ENCODE results near the gene LZTR1. TPM values are rescaled to one million over a fixed set of nuclear protein-coding genes. Genes with fewer than 3 reads are reported as not detected.

LZTR1 gene
- total RNA-seq, 1 experiment from 2014 or later = 39.9 TPM

DNA sequence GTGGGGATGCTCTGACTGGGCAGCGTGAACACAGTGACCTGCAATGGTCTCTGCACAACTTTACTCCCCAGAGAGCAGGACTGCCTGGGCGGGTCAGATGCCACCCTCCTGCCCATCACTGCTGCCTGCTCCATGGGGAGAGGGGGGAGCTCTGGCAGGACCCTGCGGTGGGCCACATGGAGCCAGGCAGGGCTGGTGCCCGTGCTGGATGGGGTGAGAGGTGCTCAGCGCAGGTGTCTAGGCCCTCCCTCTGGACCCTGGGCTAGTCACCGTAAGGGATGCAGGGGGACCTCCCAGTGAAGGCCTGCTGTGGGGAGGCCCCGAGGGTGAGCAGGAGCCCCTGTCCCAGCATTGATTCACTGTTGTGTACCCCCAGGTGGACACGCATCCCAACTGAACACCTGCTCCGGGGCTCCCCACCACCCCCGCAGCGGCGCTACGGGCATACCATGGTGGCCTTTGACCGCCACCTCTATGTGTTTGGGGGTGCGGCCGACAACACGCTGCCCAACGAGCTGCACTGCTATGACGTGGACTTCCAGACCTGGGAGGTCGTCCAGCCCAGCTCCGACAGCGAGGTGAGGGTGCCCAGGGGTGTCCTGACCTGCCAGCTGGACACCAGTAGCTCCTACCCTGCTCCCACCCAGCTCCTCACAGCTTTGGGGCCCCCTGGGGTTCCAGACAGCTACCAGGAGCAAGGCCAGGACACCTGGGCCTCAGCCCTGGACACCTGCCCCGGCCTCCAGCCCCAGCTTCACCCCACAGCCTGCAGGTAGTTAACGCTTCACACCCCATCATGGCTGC, 9.4 kb downstream of the LZTR1 start:
- Histone ChIP-seq H3K9me3 (replicated peaks) (no peaks in the 10 kb centered on the region), H3K4me1 (no peaks in the 10 kb centered on the region), H3K27ac (no peak overlapping the region), H3K36me3 (0 out of 2 replicates have a peak, but pooled peaks cover under 1% of the 10 kb centered on the region), H3K27me3 (no peaks in the 10 kb centered on the region), H3K4me3 (no peak overlapping the region)
- no peak for DNase-seq

DNA sequence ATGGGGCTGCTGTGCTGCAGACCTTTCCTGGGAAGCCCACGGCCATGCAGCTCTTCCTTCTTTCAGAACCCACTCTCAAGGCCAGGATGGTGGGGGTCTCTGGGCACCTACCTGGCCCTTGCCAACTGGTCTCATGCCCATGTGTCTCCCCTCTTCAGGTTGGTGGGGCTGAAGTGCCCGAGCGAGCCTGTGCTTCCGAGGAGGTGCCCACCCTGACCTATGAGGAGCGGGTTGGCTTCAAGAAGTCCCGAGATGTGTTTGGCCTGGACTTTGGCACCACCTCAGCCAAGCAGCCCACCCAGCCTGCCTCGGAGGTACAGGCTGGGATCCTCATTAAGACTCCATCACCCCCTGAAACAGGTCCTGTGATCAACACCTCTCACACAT, 10.0 kb downstream of the LZTR1 start:
- H3K27ac ChIP-seq = no peak overlapping the region
- DNase-seq = no peak
- no peaks in the 10 kb centered on the region for H3K9me3 ChIP-seq (replicated peaks)
- H3K4me1 ChIP-seq = no peaks in the 10 kb centered on the region
- no peaks in the 10 kb centered on the region for H3K36me3 ChIP-seq
- no peak overlapping the region for H3K4me3 ChIP-seq
- H3K27me3 ChIP-seq = no peaks in the 10 kb centered on the region

- no peak overlapping the region for H3K4me3 ChIP-seq
- H3K9me3 ChIP-seq (replicated peaks) = no peaks in the 10 kb centered on the region
- no peaks in the 10 kb centered on the region for H3K4me1 ChIP-seq
- no peak overlapping the region for H3K27ac ChIP-seq
- H3K36me3 ChIP-seq = no peaks in the 10 kb centered on the region
- DNase-seq = no peak
- no peaks in the 10 kb centered on the region for H3K27me3 ChIP-seq
Measured at GRCh38 chr22:20992456-20993303, 10.6 kb downstream of the LZTR1 start.

- no peak for DNase-seq
- Histone ChIP-seq H3K27me3 (no peaks in the 10 kb centered on the region), H3K4me1 (no peaks in the 10 kb centered on the region), H3K27ac (no peak overlapping the region), H3K4me3 (no peak overlapping the region), H3K36me3 (no peaks in the 10 kb centered on the region), H3K9me3 (replicated peaks) (no peaks in the 10 kb centered on the region)
Measured at GRCh38 chr22:20993304-20994127, 11.4 kb downstream of the LZTR1 start.

GRCh38 chr22:20994128-20994901, 12.2 kb downstream of the LZTR1 start:
- H3K27me3 ChIP-seq = no peaks in the 10 kb centered on the region
- H3K36me3 ChIP-seq = no peaks in the 10 kb centered on the region; the same call in 1 of the 2 replicates

GRCh38 chr22:20994902-20995241, 12.8 kb downstream of the LZTR1 start:
- Histone ChIP-seq H3K27ac (no peak overlapping the region), H3K27me3 (no peaks in the 10 kb centered on the region), H3K9me3 (replicated peaks) (no peaks in the 10 kb centered on the region), H3K36me3 (peaks cover 5% of the 10 kb centered on the region), H3K4me3 (no peak overlapping the region), H3K4me1 (no peaks in the 10 kb centered on the region)
- DNase-seq = no peak

More at GRCh38 chr22:20994128-20994901, 12.2 kb downstream of the LZTR1 start:
- H3K9me3 ChIP-seq (replicated peaks) = no peaks in the 10 kb centered on the region
- no peak for DNase-seq
- no peaks in the 10 kb centered on the region for H3K4me1 ChIP-seq
- H3K27ac ChIP-seq = no peak overlapping the region
- no peak overlapping the region for H3K4me3 ChIP-seq

- Histone ChIP-seq H3K9me3 (replicated peaks) (no peaks in the 10 kb centered on the region), H3K27ac (no peak overlapping the region), H3K27me3 (no peaks in the 10 kb centered on the region), H3K4me1 (peaks cover 5% of the 10 kb centered on the region; the same call in 1 of the 2 replicates), H3K36me3 (peaks cover 9% of the 10 kb centered on the region), H3K4me3 (no peak overlapping the region)
- no peak for DNase-seq
Measured at GRCh38 chr22:20995329-20996030, 13.4 kb downstream of the LZTR1 start.

GRCh38 chr22:20996031-20996410, 13.9 kb downstream of the LZTR1 start:
- no peak overlapping the region for H3K27ac ChIP-seq
- peaks cover 6% of the 10 kb centered on the region; the same call in 1 of the 2 replicates for H3K4me1 ChIP-seq
- peaks cover 9% of the 10 kb centered on the region for H3K36me3 ChIP-seq
- no peaks in the 10 kb centered on the region for H3K9me3 ChIP-seq (replicated peaks)
- H3K4me3 ChIP-seq = no peak overlapping the region
- H3K27me3 ChIP-seq = no peaks in the 10 kb centered on the region
- no peak for DNase-seq

GRCh38 chr22:20996598-20997535, 14.8 kb downstream of the LZTR1 start:
- H3K9me3 ChIP-seq (replicated peaks) = no peaks in the 10 kb centered on the region
- no peak overlapping the region for H3K27ac ChIP-seq
- no peaks in the 10 kb centered on the region for H3K27me3 ChIP-seq
- no peak for DNase-seq
- no peak overlapping the region for H3K4me3 ChIP-seq
- peaks cover 6% of the 10 kb centered on the region; the same call in 1 of the 2 replicates for H3K4me1 ChIP-seq
- H3K36me3 ChIP-seq = peaks cover 9% of the 10 kb centered on the region

- no peak for DNase-seq
Measured at GRCh38 chr22:20997536-20998257, 15.6 kb downstream of the LZTR1 start.

DNA sequence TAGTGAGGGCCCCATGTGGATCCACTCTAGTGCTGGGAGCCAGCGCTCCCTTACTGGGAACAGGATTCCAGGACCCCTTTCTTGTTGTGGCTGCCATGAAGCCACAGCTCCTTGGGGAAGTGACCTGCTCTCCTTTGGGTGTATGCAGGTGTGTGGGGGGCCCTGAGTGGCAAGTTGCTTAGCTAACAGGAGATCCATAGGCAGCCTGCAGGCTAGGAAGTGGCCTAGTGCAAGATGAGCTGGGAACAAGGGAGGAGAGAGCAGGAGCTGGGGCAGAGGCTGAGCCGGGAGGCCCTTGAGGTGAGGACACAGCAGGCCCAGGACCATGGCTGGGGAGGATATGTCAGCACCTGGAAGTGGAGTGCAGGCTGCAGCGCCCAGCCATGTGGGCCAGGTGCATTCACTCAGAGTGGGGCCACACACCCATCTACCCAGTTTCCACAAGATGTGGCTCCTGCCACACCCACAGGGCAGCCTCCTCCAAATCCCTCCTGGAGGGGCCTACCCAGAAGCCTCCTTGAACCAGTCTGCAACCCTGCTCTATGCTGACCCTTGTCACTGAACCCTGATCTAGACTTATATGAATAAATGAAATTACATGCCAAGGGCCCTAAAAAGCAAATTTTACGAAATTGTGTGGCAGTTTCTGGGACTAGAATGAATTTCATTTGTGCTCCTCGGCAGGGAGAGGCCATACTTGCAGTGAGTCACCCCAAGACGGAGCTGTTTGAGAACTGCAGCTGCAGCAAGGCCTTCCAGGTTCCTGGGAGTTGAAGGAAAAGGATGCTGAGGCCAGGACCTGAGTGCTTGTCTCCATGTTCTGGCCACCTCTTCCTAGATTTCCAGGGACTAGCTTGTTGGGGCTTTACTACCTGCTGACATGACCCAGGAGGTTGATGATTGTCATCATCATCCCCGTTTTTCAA, 16.6 kb downstream of the LZTR1 start:
- Histone ChIP-seq H3K9me3 (replicated peaks) (no peaks in the 10 kb centered on the region), H3K27ac (no peak overlapping the region), H3K4me3 (no peak overlapping the region), H3K4me1 (peaks cover 7% of the 10 kb centered on the region), H3K36me3 (peaks cover 9% of the 10 kb centered on the region), H3K27me3 (no peaks in the 10 kb centered on the region)
- DNase-seq = no peak

More at GRCh38 chr22:20997536-20998257, 15.6 kb downstream of the LZTR1 start:
- no peak overlapping the region for H3K27ac ChIP-seq
- H3K4me3 ChIP-seq = no peak overlapping the region
- no peaks in the 10 kb centered on the region for H3K27me3 ChIP-seq
- H3K4me1 ChIP-seq = peaks cover 6% of the 10 kb centered on the region; the same call in 1 of the 2 replicates
- peaks cover 9% of the 10 kb centered on the region for H3K36me3 ChIP-seq
- no peaks in the 10 kb centered on the region for H3K9me3 ChIP-seq (replicated peaks)
